ENCODE results near the gene LSM11.

Gene LSM11

GRCh38 chr5:157778121-157778805, 34.8 kb downstream of the LSM11 start:
- no peak for DNase-seq

- DNase-seq, result no peak
Observed at GRCh38 chr5:157779221-157779620, 35.7 kb downstream of the LSM11 start.

GRCh38 chr5:157785801-157786200, 42.3 kb downstream of the LSM11 start:
- DNase-seq, result no peak

- no peak for DNase-seq
Observed at GRCh38 chr5:157793301-157793700, 49.8 kb downstream of the LSM11 start.

- no peak for DNase-seq
Observed at GRCh38 chr5:157799578-157799977, 56.1 kb downstream of the LSM11 start.

GRCh38 chr5:157800137-157800536, 56.6 kb downstream of the LSM11 start:
- DNase-seq, result no peak

- no peak for DNase-seq
Observed at GRCh38 chr5:157802736-157803135, 59.2 kb downstream of the LSM11 start.

- DNase-seq, result no peak
Observed at GRCh38 chr5:157808043-157808442, 64.5 kb downstream of the LSM11 start.
